Panc1 (cell line): ENCODE measurements around the gene RASA3. TPM values are rescaled to one million over a fixed set of nuclear protein-coding genes. Genes with fewer than 3 reads are reported as not detected.

Experiments used
- ATAC-seq: fragments of 200-7000 bp; cut with Tn5 transposase; 2 replicates; pipeline ENCODE4 v1.9.1; 2020; ENCODE audit warnings: mild to moderate bottlenecking, moderate library complexity
- BruUV-seq: library from RNA; stranded (reverse); fragments of 400-500 nt; replicated peaks from 2 replicates; lab custom pipeline; 2021; lab: Mats Ljungman, UMichigan
- CTCF ChIA-PET: fragments of 300-600 bp; sonication (Branson Sonifier 250); formaldehyde crosslinking; loops from one replicate; lab custom pipeline; 2022; ENCODE audit warnings: antibody characterized with exemption; lab: Charles Lee
- POLR2A ChIA-PET: fragments of 300-600 bp; sonication (Branson Sonifier 250); formaldehyde crosslinking; loops from one replicate; lab custom pipeline; 2022; ENCODE audit warnings: antibody characterized with exemption; lab: Charles Lee
- DNase-seq: peaks from one replicate; pipeline ENCODE4 v3.0.0-alpha.2; 2010; ENCODE audit warnings: low read depth, low spot score
- H3K27ac ChIP-seq: 2 replicates; pipeline ENCODE4 v1.5.1; 2011; ENCODE audit warnings: mild to moderate bottlenecking, low read length, inconsistent platforms
- H3K27me3 ChIP-seq: fragments of 200-500 bp; sonication (Bioruptor generic); 2 replicates; pipeline ENCODE4 v1.6.0; 2014; ENCODE audit warnings: low read length, inconsistent platforms; ENCODE audit not compliant: control insufficient read depth, insufficient read depth
- H3K36me3 ChIP-seq: fragments of 200-500 bp; sonication (Bioruptor generic); 2 replicates; pipeline ENCODE4 v1.5.1; 2014; ENCODE audit warnings: inconsistent platforms, mild to moderate bottlenecking, low read length, moderate library complexity; ENCODE audit not compliant: control insufficient read depth, insufficient read depth
- H3K4me1 ChIP-seq: 2 replicates; pipeline ENCODE4 v1.5.1; 2011; ENCODE audit warnings: inconsistent platforms, mild to moderate bottlenecking, low read length, moderate library complexity; ENCODE audit not compliant: control insufficient read depth, insufficient read depth
- H3K4me3 ChIP-seq, 2 experiments: 2 replicates each; pipeline ENCODE4 v1.5.1; 2011 to 2012; ENCODE audit warnings: low read depth in 2 of 2, low read length in 2 of 2, mild to moderate bottlenecking in 2 of 2, inconsistent platforms in 1 of 2, moderate library complexity in 1 of 2
- H3K9me3 ChIP-seq: fragments of 200-500 bp; sonication (Bioruptor generic); 2 replicates; pipeline ENCODE4 v1.5.1; 2014; ENCODE audit warnings: low read depth, mild to moderate bottlenecking, inconsistent platforms, low read length, moderate library complexity; ENCODE audit not compliant: control insufficient read depth, insufficient read depth
- CTCF ChIP-seq: fragments of 450-650 bp; IDR thresholded peaks from 2 replicates; pipeline ENCODE4 v1.5.1; 2017; ENCODE audit warnings: mild to moderate bottlenecking
- POLR2AphosphoS5 ChIP-seq: IDR thresholded peaks from 2 replicates; pipeline ENCODE4 v1.6.1; 2012; ENCODE audit warnings: mild to moderate bottlenecking, low read depth, low read length, moderate library complexity
- REST ChIP-seq, 2 experiments: IDR thresholded peaks; 2 replicates each; pipeline ENCODE4 v1.6.1; 2011 to 2012; ENCODE audit warnings: low read depth in 2 of 2, control low read depth in 1 of 2, low read length in 1 of 2, mild to moderate bottlenecking in 1 of 2, moderate library complexity in 1 of 2; ENCODE audit not compliant: insufficient read depth in 1 of 2
- SIN3A ChIP-seq: IDR thresholded peaks from 2 replicates; pipeline ENCODE4 v1.6.1; 2012; ENCODE audit warnings: low read depth, mild to moderate bottlenecking, low read length, moderate library complexity, borderline replicate concordance; ENCODE audit not compliant: insufficient read depth
- TCF7L2 ChIP-seq: IDR thresholded peaks from 2 replicates; pipeline ENCODE4 v1.6.1; 2011; ENCODE audit warnings: mild to moderate bottlenecking, low read depth, low read length, inconsistent platforms
- in situ Hi-C: cut with HindIII; loops from 2 replicates; pipeline ENCODE4 v1.10.0; 2016; ENCODE audit warnings: low sequenced_read_pairs, low pct_unique_long_range_greater_than_20kb
- intact Hi-C: fragments of 100-400 bp; cut with micrococcal nuclease; formaldehyde crosslinking; loops from one replicate; pipeline ENCODE4 v1.10.0; 2022; ENCODE audit not compliant: unreplicated experiment
- total RNA-seq: library from RNA; stranded (reverse); gene quantifications from one replicate; pipeline ENCODE4 v1.2.1, GENCODE V29; 2021; ENCODE audit not compliant: unreplicated experiment

Gene RASA3
- total RNA-seq, 1 experiment from 2014 or later, result 33.7 TPM

- intact Hi-C loops, result no loop called here
- 0 out of 2 replicates have a peak, but pooled peaks have one; percentile 18 for ATAC-seq
- in situ Hi-C loops, result no loop called here
- POLR2A ChIA-PET, result no interaction called here
- H3K36me3 ChIP-seq, result no peaks in the 10 kb centered on the region
- no TSS peak for BruUV-seq
- no peaks in the 10 kb centered on the region for H3K27me3 ChIP-seq
- no peak overlapping the region for H3K4me3 ChIP-seq
- CTCF ChIA-PET, result no interaction called here
- no peak overlapping the region for H3K27ac ChIP-seq
- no peaks in the 10 kb centered on the region for H3K9me3 ChIP-seq
- H3K4me1 ChIP-seq, result peaks cover 10% of the 10 kb centered on the region
- no peak for DNase-seq
- TF ChIP-seq CTCF (no peak), REST (IDR thresholded peaks at IDR 0.05; ENCODE audit: insufficient read depth in 1 of 2, low read depth in 2 of 2, low read length in 1 of 2) (no peak), SIN3A (no peak), TCF7L2 (no peak), POLR2AphosphoS5 (no peak)
Measured at GRCh38 chr13:114152831-114153371, 20.5 kb upstream of the RASA3 start.

GRCh38 chr13:114152285-114152645 lies 19.8 kb upstream of the RASA3 start:
- no peak for ATAC-seq
- H3K27me3 ChIP-seq, result no peaks in the 10 kb centered on the region

GRCh38 chr13:114151565-114152284 lies 19.3 kb upstream of the RASA3 start:
- POLR2A ChIA-PET, result no interaction called here
- in situ Hi-C loops, result no loop called here
- TF ChIP-seq REST (IDR thresholded peaks at IDR 0.05; ENCODE audit: insufficient read depth in 1 of 2, low read depth in 2 of 2, low read length in 1 of 2) (no peak), POLR2AphosphoS5 (no peak), TCF7L2 (no peak), CTCF (no peak), SIN3A (no peak)
- DNase-seq (no peak), ATAC-seq (peak; percentile 72)
- H3K4me3 ChIP-seq, result no peak overlapping the region
- CTCF ChIA-PET, result no interaction called here
- no peaks in the 10 kb centered on the region for H3K9me3 ChIP-seq
- H3K4me1 ChIP-seq, result peaks cover 9% of the 10 kb centered on the region
- no peak overlapping the region for H3K27ac ChIP-seq
- no peaks in the 10 kb centered on the region for H3K36me3 ChIP-seq
- H3K27me3 ChIP-seq, result no peaks in the 10 kb centered on the region
- intact Hi-C loops, result no loop called here
- BruUV-seq, result no TSS peak

More at GRCh38 chr13:114152285-114152645, 19.8 kb upstream of the RASA3 start:
- Histone ChIP-seq H3K4me1 (peaks cover 10% of the 10 kb centered on the region), H3K4me3 (no peak overlapping the region), H3K9me3 (no peaks in the 10 kb centered on the region), H3K36me3 (no peaks in the 10 kb centered on the region), H3K27ac (no peak overlapping the region)
- DNase-seq, result no peak
- ChIA-PET POLR2A (no interaction called here), CTCF (no interaction called here)
- TF ChIP-seq TCF7L2 (no peak), POLR2AphosphoS5 (no peak), SIN3A (no peak)
- in situ Hi-C loops (no loop called here), intact Hi-C loops (no loop called here)
- BruUV-seq, result no TSS peak
